H1 (cell line): Measurements from ENCODE around the gene CAMK2A. TPM values are rescaled to one million over a fixed set of nuclear protein-coding genes. Genes with fewer than 3 reads are reported as not detected.

Source experiments
- CTCF ChIA-PET: fragments of 300-600 bp; sonication (Branson Sonifier 250); formaldehyde crosslinking; loops from one replicate; lab custom pipeline; 2021; ENCODE audit not compliant: partially characterized antibody; lab: Charles Lee
- POLR2A ChIA-PET: fragments of 300-600 bp; sonication (Branson Sonifier 250); formaldehyde crosslinking; loops from one replicate; lab custom pipeline; 2021; ENCODE audit warnings: inconsistent platforms; ENCODE audit not compliant: partially characterized antibody; lab: Charles Lee
- DNase-seq, 2 experiments: peaks; one replicate each; pipeline versions ENCODE4 v3.0.0 to v3.0.0-alpha.2; 2010 to 2022; ENCODE audit warnings: low spot score in 2 of 2, low read depth in 1 of 2, mixed read lengths in 1 of 2
- FAIRE-seq: peaks from 2 replicates; lab custom pipeline; 2011; peaks lifted over from hg19 to GRCh38; lab: Jason Lieb, UNC
- H2AFZ ChIP-seq: 2 replicates; pipeline ENCODE4 v1.8.1; 2012; ENCODE audit warnings: low read length, inconsistent platforms
- H2AK5ac ChIP-seq: 2 replicates; pipeline ENCODE4 v1.6.1; 2013; ENCODE audit warnings: low read depth, low read length
- H2BK120ac ChIP-seq: replicated peaks from 2 replicates; pipeline ENCODE3; 2013; ENCODE audit warnings: low read depth, low read length, inconsistent platforms
- H2BK12ac ChIP-seq: 2 replicates; pipeline ENCODE4 v1.6.1; 2013; ENCODE audit warnings: low read depth, low read length
- H2BK15ac ChIP-seq: 2 replicates; pipeline ENCODE4 v1.6.1; 2013; ENCODE audit warnings: low read length
- H2BK20ac ChIP-seq: 2 replicates; pipeline ENCODE4 v1.6.1; 2013; ENCODE audit warnings: low read length
- H2BK5ac ChIP-seq: 2 replicates; pipeline ENCODE4 v1.6.1; 2013; ENCODE audit warnings: low read depth, low read length
- H3K14ac ChIP-seq: 2 replicates; pipeline ENCODE4 v1.6.1; 2013; ENCODE audit warnings: inconsistent platforms; ENCODE audit not compliant: insufficient read length
- H3K18ac ChIP-seq: 2 replicates; pipeline ENCODE4 v1.6.1; 2013; ENCODE audit warnings: low read length; ENCODE audit errors: extremely low read depth
- H3K23ac ChIP-seq: 2 replicates; pipeline ENCODE4 v1.6.1; 2013; ENCODE audit warnings: inconsistent platforms; ENCODE audit not compliant: insufficient read length
- H3K23me2 ChIP-seq: 2 replicates; pipeline ENCODE4 v1.6.1; 2013; ENCODE audit warnings: low read depth, low read length
- H3K27ac ChIP-seq: 2 replicates; pipeline ENCODE4 v1.6.1; 2011; ENCODE audit warnings: low read depth, low read length, inconsistent platforms
- H3K27me3 ChIP-seq, 4 experiments: replicated peaks in 1 of 4; 1 replicate in 1 of 4; 2 replicates in 3 of 4; pipeline versions ENCODE4 v1.6.1 to v1.8.1; 2011 to 2013; ENCODE audit warnings: low read length in 3 of 4, mild to moderate bottlenecking in 3 of 4, inconsistent platforms in 2 of 4, mixed read lengths in 2 of 4, moderate library complexity in 1 of 4; ENCODE audit not compliant: control insufficient read depth in 3 of 4, insufficient read depth in 3 of 4; ENCODE audit errors: extremely low read depth in 1 of 4
- H3K36me3 ChIP-seq, 4 experiments: 2 replicates each; pipeline versions ENCODE4 v1.6.1 to v1.8.1; 2011 to 2013; ENCODE audit warnings: mild to moderate bottlenecking in 4 of 4, low read length in 3 of 4, moderate library complexity in 2 of 4, control low read depth in 1 of 4, inconsistent platforms in 1 of 4; ENCODE audit not compliant: insufficient read depth in 4 of 4, control insufficient read depth in 2 of 4
- H3K4ac ChIP-seq: replicated peaks from 2 replicates; pipeline ENCODE3; 2013; ENCODE audit warnings: low read length, low read depth, mixed read lengths, inconsistent platforms; ENCODE audit not compliant: insufficient read length
- H3K4me1 ChIP-seq, 4 experiments: replicated peaks in 1 of 4; 1 replicate in 1 of 4; 2 replicates in 3 of 4; pipeline versions ENCODE4 v1.6.1 to v1.8.1; 2011 to 2013; ENCODE audit warnings: low read length in 3 of 4, inconsistent platforms in 2 of 4, mixed read lengths in 1 of 4; ENCODE audit not compliant: insufficient read depth in 4 of 4, control insufficient read depth in 3 of 4
- H3K4me2 ChIP-seq, 2 experiments: 2 replicates each; pipeline versions ENCODE4 v1.6.1 to v1.8.1; 2011 to 2013; ENCODE audit warnings: low read depth in 2 of 2, low read length in 2 of 2, control low read depth in 1 of 2, inconsistent platforms in 1 of 2, mild to moderate bottlenecking in 1 of 2; ENCODE audit not compliant: insufficient read depth in 1 of 2
- H3K4me3 ChIP-seq, 4 experiments: fragments of 200-600, 300-600 bp in 1 of 4; sonication (generic), shearing (Covaris generic), sonication (Bioruptor Twin) in 1 of 4; 2 replicates each; pipeline versions ENCODE4 v1.5.1 to v1.8.1; 2011 to 2016; ENCODE audit warnings: low read length in 4 of 4, low read depth in 3 of 4, control low read depth in 2 of 4, inconsistent platforms in 2 of 4, mild to moderate bottlenecking in 2 of 4, mixed read lengths in 1 of 4, moderate library complexity in 1 of 4; ENCODE audit not compliant: insufficient read depth in 2 of 4; ENCODE audit errors: extremely low read depth in 1 of 4
- H3K56ac ChIP-seq: replicated peaks from 2 replicates; pipeline ENCODE3; 2013; ENCODE audit warnings: low read depth, mild to moderate bottlenecking, mixed read lengths, low read length, inconsistent platforms; ENCODE audit not compliant: insufficient read length
- H3K79me1 ChIP-seq: 2 replicates; pipeline ENCODE4 v1.6.1; 2013; ENCODE audit warnings: low read depth, low read length, control low read depth
- H3K79me2 ChIP-seq, 2 experiments: 2 replicates each; pipeline versions ENCODE4 v1.6.1 to v1.8.1; 2012 to 2013; ENCODE audit warnings: low read length in 2 of 2, mild to moderate bottlenecking in 2 of 2, inconsistent platforms in 1 of 2; ENCODE audit not compliant: insufficient read depth in 2 of 2, control insufficient read depth in 1 of 2
- H3K9ac ChIP-seq, 4 experiments: replicated peaks in 1 of 4; 1 replicate in 1 of 4; 2 replicates in 3 of 4; pipeline versions ENCODE4 v1.6.1 to v1.8.1; 2011 to 2013; ENCODE audit warnings: low read depth in 3 of 4, low read length in 3 of 4, control low read depth in 2 of 4, mild to moderate bottlenecking in 2 of 4, moderate library complexity in 2 of 4, inconsistent platforms in 1 of 4; ENCODE audit errors: extremely low read depth in 1 of 4
- H3K9me3 ChIP-seq, 2 experiments: 2 replicates each; pipeline versions ENCODE4 v1.6.1 to v1.8.1; 2012 to 2013; ENCODE audit warnings: mild to moderate bottlenecking in 2 of 2, moderate library complexity in 2 of 2, control low read depth in 1 of 2, inconsistent platforms in 1 of 2, low read depth in 1 of 2, low read length in 1 of 2, mixed read lengths in 1 of 2; ENCODE audit not compliant: insufficient read depth in 2 of 2
- H4K20me1 ChIP-seq, 2 experiments: replicated peaks in 1 of 2; 2 replicates each; pipeline versions ENCODE3 to v1.8.1; 2011 to 2013; ENCODE audit warnings: inconsistent platforms in 2 of 2, low read length in 2 of 2, mild to moderate bottlenecking in 1 of 2; ENCODE audit not compliant: insufficient read depth in 2 of 2, control insufficient read depth in 1 of 2
- H4K5ac ChIP-seq: 2 replicates; pipeline ENCODE4 v1.6.1; 2013; ENCODE audit warnings: low read length, low read depth, mixed read lengths, inconsistent platforms; ENCODE audit not compliant: insufficient read length
- H4K8ac ChIP-seq: 2 replicates; pipeline ENCODE4 v1.8.0; 2013; ENCODE audit warnings: mild to moderate bottlenecking, moderate library complexity, low read length, inconsistent platforms; ENCODE audit not compliant: insufficient read depth; ENCODE audit errors: extremely low read depth
- H4K91ac ChIP-seq: replicated peaks from 2 replicates; pipeline ENCODE3; 2013; ENCODE audit warnings: low read length, mixed read lengths, inconsistent platforms; ENCODE audit not compliant: insufficient read length
- CHD1 ChIP-seq: IDR thresholded peaks from 2 replicates; pipeline ENCODE4 v1.6.1; 2012; ENCODE audit warnings: low read depth, low read length, improper control_type of control experiment
- EGR1 ChIP-seq: IDR thresholded peaks from 2 replicates; pipeline ENCODE4 v1.6.1; 2011; ENCODE audit warnings: low read depth, low read length, borderline replicate concordance
- HDAC2 ChIP-seq, 2 experiments: fragments of 300-600 bp in 1 of 2; sonication (generic) in 1 of 2; IDR thresholded peaks; 2 replicates each; pipeline ENCODE4 v1.6.1; 2011 to 2012; ENCODE audit warnings: low read depth in 2 of 2, low read length in 2 of 2, mild to moderate bottlenecking in 2 of 2, moderate library complexity in 2 of 2, borderline replicate concordance in 1 of 2, inconsistent platforms in 1 of 2
- HDAC6 ChIP-seq: IDR thresholded peaks from one replicate; pipeline ENCODE4 v1.7.1; 2012; ENCODE audit warnings: low read depth, mild to moderate bottlenecking, inconsistent platforms, low read length, moderate library complexity
- RAD21 ChIP-seq, 2 experiments: IDR thresholded peaks in 1 of 2; conservative IDR thresholded peaks in 1 of 2; 2 replicates each; pipeline ENCODE4 v1.6.1; 2011; ENCODE audit warnings: low read depth in 2 of 2, low read length in 2 of 2, improper control_type of control experiment in 1 of 2, inconsistent platforms in 1 of 2, mild to moderate bottlenecking in 1 of 2, moderate library complexity in 1 of 2
- TAF1 ChIP-seq: IDR thresholded peaks from 2 replicates; pipeline ENCODE4 v1.6.1; 2011; ENCODE audit warnings: mild to moderate bottlenecking, low read depth, low read length
- WGBS, 2 experiments: shearing (Covaris generic) in 1 of 2; methylation state at CpG; one replicate each; pipeline versions ENCODE4 v1.1.6 to v1.1.7; 2013 to 2015; ENCODE audit warnings: low lambda C conversion rate in 2 of 2, mixed read lengths in 2 of 2, inconsistent platforms in 1 of 2, low coverage in 1 of 2, missing lambda C conversion rate in 1 of 2; ENCODE audit not compliant: insufficient replicate concordance in 2 of 2, insufficient coverage in 1 of 2, insufficient read length in 1 of 2; ENCODE audit errors: extremely low coverage in 1 of 2, missing lambda C conversion rate in 1 of 2; 5-methylcytosine and 5-hydroxymethylcytosine counted together
- polyA plus RNA-seq, 7 experiments: library from polyadenylated mRNA; depleted of rRNA in 3 of 7; stranded (reverse) in 5 of 7; unstranded in 2 of 7; fragments of >200 nt in 5 of 7; fragments of 200-250 nt in 2 of 7; gene quantifications; 1 replicate in 5 of 7; 2 replicates in 1 of 7; 4 replicates in 1 of 7; pipeline versions ENCODE4 v1.2.1 to v1.2.3, GENCODE V29; 2011 to 2013; ENCODE audit warnings: missing spikeins in 2 of 7, mixed read lengths in 2 of 7
- total RNA-seq: library from RNA; stranded (reverse); fragmentation: NEBNext Ultra II Directional; extraction: Animal tissue kit (Norgen Biotek cat#: 25700); gene quantifications from 2 replicates; pipeline ENCODE4 v1.2.1, GENCODE V29; 2021
- TF ChIP-seq, protein P1 (sequence below): IDR thresholded peaks from 2 replicates; pipeline ENCODE4 v1.6.1; 2012; ENCODE audit warnings: inconsistent platforms

Gene CAMK2A
- total and polyA plus RNA-seq, 2 of the 8 experiments (the other 6 are each of a cell fraction or from before 2014, with no cell fraction given) = 0.20 to 0.28 TPM

DNA sequence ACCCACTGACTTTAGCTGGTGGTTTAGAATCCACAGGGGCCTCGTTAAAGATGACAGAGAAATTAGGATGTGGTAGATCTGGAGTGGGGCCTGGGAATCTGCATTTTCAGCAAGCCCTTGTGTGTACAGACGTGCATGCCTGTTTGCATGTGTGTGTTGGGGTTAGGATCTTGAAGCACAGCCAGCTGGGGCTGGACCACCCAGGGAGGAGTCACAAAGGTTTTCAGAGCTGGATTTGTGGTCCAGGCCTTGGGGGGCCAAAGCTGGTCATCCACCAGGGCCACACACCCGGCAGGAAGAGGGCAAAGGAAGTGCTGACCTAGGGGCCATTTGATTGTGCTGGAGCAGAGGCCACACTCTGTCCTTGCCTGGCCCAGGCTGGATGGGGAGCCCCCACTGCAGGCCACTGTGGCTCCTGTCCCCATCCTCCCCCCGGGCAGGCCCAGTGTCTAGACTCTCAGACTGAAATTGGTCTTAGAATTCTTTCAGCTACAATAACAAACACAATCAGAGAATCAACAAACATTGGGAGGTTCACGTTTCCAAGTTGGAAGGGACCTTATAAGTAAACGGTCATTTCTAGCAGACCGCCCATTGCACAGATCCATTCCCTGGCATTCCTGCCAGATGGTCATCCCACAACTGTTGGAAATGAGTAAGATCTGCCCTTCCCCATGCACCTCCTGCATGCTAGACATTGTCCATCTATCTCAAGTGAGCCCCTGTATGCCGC lies 112.7 kb downstream of the CAMK2A start:
- no peak overlapping the region for H2BK20ac ChIP-seq
- H3K27me3 ChIP-seq = peaks cover 0 to 13% (median 5%) of the 10 kb centered on the region in 4 experiments; a peak in 4 of 7 replicates
- CTCF ChIA-PET = interaction anchor here (0.6 to 17.8 kb wide), 16 partner anchors 14 to 215 kb away, joined by 3 to 406 read pairs (median 9); partner anchors contain the start of genes CDX1, PDGFRB and SLC6A7

More for the DNA sequence above, 112.7 kb downstream of the CAMK2A start:
- Histone ChIP-seq H3K4me2 (no peak overlapping the region), H3K9me3 (no peaks in the 10 kb centered on the region), H3K4me1 (no peaks in the 10 kb centered on the region; a peak in 1 of 7 replicates)
- no peak for DNase-seq
- TF ChIP-seq HDAC6 (no peak), RAD21 (IDR thresholded peaks at IDR 0.05 in 1 of 2, conservative IDR thresholded peaks at IDR 0.05 in 1 of 2; ENCODE audit: low read depth in 2 of 2, low read length in 2 of 2) (no peak), TAF1 (no peak), EGR1 (no peak), CHD1 (no peak), HDAC2 (IDR thresholded peaks at IDR 0.05; ENCODE audit: borderline replicate concordance in 1 of 2, low read depth in 2 of 2, low read length in 2 of 2) (no peak)
- TF ChIP-seq, protein P1, sequence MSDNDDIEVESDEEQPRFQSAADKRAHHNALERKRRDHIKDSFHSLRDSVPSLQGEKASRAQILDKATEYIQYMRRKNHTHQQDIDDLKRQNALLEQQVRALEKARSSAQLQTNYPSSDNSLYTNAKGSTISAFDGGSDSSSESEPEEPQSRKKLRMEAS = no peak
- TF ChIP-seq, all 59 proteins: peak for 0
- POLR2A ChIA-PET = interaction anchor here (1.3 kb wide), 1 partner anchor 30 kb away, joined by 4 read pairs; no protein-coding TSS in a partner anchor
- Histone ChIP-seq H3K4ac (no peak overlapping the region), H3K18ac (no peak overlapping the region), H3K27ac (no peak overlapping the region), H3K14ac (no peak overlapping the region), H4K5ac (no peak overlapping the region), H3K36me3 (no peaks in the 10 kb centered on the region), H2AFZ (no peak overlapping the region), H2BK12ac (no peak overlapping the region), H3K23me2 (no peaks in the 10 kb centered on the region), H3K23ac (no peak overlapping the region), H3K9ac (no peak overlapping the region), H3K56ac (no peak overlapping the region), H2AK5ac (no peak overlapping the region), H3K4me3 (no peak overlapping the region), H4K20me1 (no peaks in the 10 kb centered on the region), H2BK5ac (no peak overlapping the region), H3K79me2 (no peaks in the 10 kb centered on the region), H4K8ac (no peak overlapping the region), H4K91ac (no peak overlapping the region), H3K79me1 (no peaks in the 10 kb centered on the region; the same call in 1 of the 2 replicates), H2BK120ac (no peak overlapping the region), H2BK15ac (no peak overlapping the region)
- no peak for FAIRE-seq
- WGBS, 2 experiments = 83% methylated on average over 8 of the region's 8 CpGs; no CpG with 5 or more reads in 1 of the 2 experiments
